UCSD-AML1 (cell line): Measurements from ENCODE around the gene TTLL6.
A peak's percentile ranks its signal among the peaks of the same experiment; 100 is the strongest.
"Not testable (repeated sequence)": the region's sequence is repeated elsewhere in the genome, so short reads cannot be mapped to it uniquely, and the experiment has no call there.

Experiments used
- DNase-seq: peaks from one replicate; lab custom pipeline; 2025; ENCODE audit not compliant: unreplicated experiment; lab: John Stamatoyannopoulos, UW

TTLL6 gene

GRCh38 chr17:48724251-48725003 lies 92.6 kb downstream of the TTLL6 start:
- peak; percentile 70 for DNase-seq

GRCh38 chr17:48723423-48724250 lies 93.4 kb downstream of the TTLL6 start:
- DNase-seq = no peak

- no peak for DNase-seq
Observed at GRCh38 chr17:48722915-48723422, 94.1 kb downstream of the TTLL6 start, which contains the start of gene PRAC2. PRAC2 (plus strand) TSS chr17:48723185; CDS start chr17:48724411, 1,226 bp downstream.

- no peak for DNase-seq
Observed at GRCh38 chr17:48722201-48722907, 94.7 kb downstream of the TTLL6 start, which contains the start of gene PRAC1. PRAC1 (minus strand) TSS chr17:48722518; CDS start chr17:48722392, 126 bp downstream.

- DNase-seq = no peak
Observed at GRCh38 chr17:48721009-48721402, 96.0 kb downstream of the TTLL6 start.

GRCh38 chr17:48720266-48721008 lies 96.6 kb downstream of the TTLL6 start:
- DNase-seq = no peak

GRCh38 chr17:48719642-48720265 lies 97.3 kb downstream of the TTLL6 start:
- DNase-seq = no peak

- DNase-seq = no peak
Observed at GRCh38 chr17:48718761-48719641, 98.0 kb downstream of the TTLL6 start.

- DNase-seq = no peak
Observed at GRCh38 chr17:48718227-48718760, 98.7 kb downstream of the TTLL6 start.

GRCh38 chr17:48717367-48718226 lies 99.4 kb downstream of the TTLL6 start:
- DNase-seq = no peak

GRCh38 chr17:48716549-48716948 lies 100.5 kb downstream of the TTLL6 start:
- DNase-seq = not testable (repeated sequence)

GRCh38 chr17:48715496-48716399 lies 101.3 kb downstream of the TTLL6 start:
- DNase-seq = no peak
